Measurements from ENCODE around the gene PITRM1.

GRCh38 chr10:3126741-3127346 lies 45.7 kb downstream of the PITRM1 start:
- TF ChIP-seq TP53 (CRISPR knock-in tag; IDR thresholded peaks at IDR 0.05) (no peak), FOSB (CRISPR knock-in tag; IDR thresholded peaks at IDR 0.05) (no peak), HOXA7 (CRISPR knock-in tag; IDR thresholded peaks at IDR 0.05) (no peak)
